Mesenchymal stem cell (in vitro differentiated cells and primary cell): ENCODE results near the gene NAP1L1.
A peak's percentile ranks its signal among the peaks of the same experiment; 100 is the strongest.

Experiments used
- DNase-seq: peaks from one replicate; pipeline ENCODE4 v3.0.0-alpha.2; 2013
- H2AFZ ChIP-seq: one replicate; pipeline ENCODE4 v1.6.1; 2013; ENCODE audit warnings: low read depth, mild to moderate bottlenecking, control low read depth, inconsistent platforms, low read length, moderate library complexity
- H2AK5ac ChIP-seq: 2 replicates; pipeline ENCODE4 v1.6.1; 2013; ENCODE audit warnings: low read length, moderate library complexity, mild to moderate bottlenecking, inconsistent platforms; ENCODE audit not compliant: severe bottlenecking
- H2BK120ac ChIP-seq: one replicate; pipeline ENCODE4 v1.6.1; 2013; ENCODE audit warnings: low read depth, mild to moderate bottlenecking, inconsistent platforms, low read length, moderate library complexity
- H2BK12ac ChIP-seq, 2 experiments: one replicate each; pipeline ENCODE4 v1.6.1; 2013; ENCODE audit warnings: inconsistent platforms in 2 of 2, low read length in 2 of 2, mild to moderate bottlenecking in 2 of 2, moderate library complexity in 2 of 2, control low read depth in 1 of 2
- H2BK15ac ChIP-seq: one replicate; pipeline ENCODE4 v1.6.1; 2013; ENCODE audit warnings: mild to moderate bottlenecking, low read depth, inconsistent platforms; ENCODE audit not compliant: poor library complexity, severe bottlenecking
- H2BK5ac ChIP-seq: 2 replicates; pipeline ENCODE4 v1.6.1; 2013; ENCODE audit warnings: low read depth, mild to moderate bottlenecking, low read length, control low read depth, inconsistent platforms; ENCODE audit not compliant: poor library complexity, severe bottlenecking
- H3K14ac ChIP-seq, 2 experiments: one replicate each; pipeline ENCODE4 v1.6.1; 2013; ENCODE audit warnings: inconsistent platforms in 2 of 2, low read length in 2 of 2, control low read depth in 1 of 2, mild to moderate bottlenecking in 1 of 2, moderate library complexity in 1 of 2
- H3K18ac ChIP-seq, 2 experiments: one replicate each; pipeline ENCODE4 v1.6.1; 2013; ENCODE audit warnings: inconsistent platforms in 2 of 2, low read length in 2 of 2, control low read depth in 1 of 2, low read depth in 1 of 2, mild to moderate bottlenecking in 1 of 2
- H3K23ac ChIP-seq, 2 experiments: one replicate each; pipeline ENCODE4 v1.6.1; 2013; ENCODE audit warnings: inconsistent platforms in 2 of 2, low read length in 2 of 2, mild to moderate bottlenecking in 2 of 2, moderate library complexity in 2 of 2, control low read depth in 1 of 2
- H3K27ac ChIP-seq: 2 replicates; pipeline ENCODE4 v1.5.1; 2013; ENCODE audit warnings: mild to moderate bottlenecking, moderate library complexity, low read length, control low read depth, inconsistent platforms; ENCODE audit not compliant: poor library complexity, severe bottlenecking
- H3K27me3 ChIP-seq, 2 experiments: 2 replicates each; pipeline versions ENCODE4 v1.6.1 to v1.7.0; 2013; ENCODE audit warnings: low read length in 2 of 2, mild to moderate bottlenecking in 2 of 2, moderate library complexity in 2 of 2, control low read depth in 1 of 2, inconsistent platforms in 1 of 2; ENCODE audit not compliant: control insufficient read depth in 1 of 2, insufficient read depth in 1 of 2
- H3K36me3 ChIP-seq, 2 experiments: 2 replicates each; pipeline versions ENCODE4 v1.6.1 to v1.7.0; 2013; ENCODE audit warnings: low read length in 2 of 2, control low read depth in 1 of 2, inconsistent platforms in 1 of 2, low read depth in 1 of 2, mild to moderate bottlenecking in 1 of 2; ENCODE audit not compliant: insufficient read depth in 2 of 2, control insufficient read depth in 1 of 2
- H3K4ac ChIP-seq, 2 experiments: one replicate each; pipeline ENCODE4 v1.6.1; 2013; ENCODE audit warnings: inconsistent platforms in 2 of 2, low read length in 2 of 2, mild to moderate bottlenecking in 2 of 2, moderate library complexity in 2 of 2, control low read depth in 1 of 2, low read depth in 1 of 2
- H3K4me1 ChIP-seq: 2 replicates; pipeline ENCODE4 v1.6.1; 2013; ENCODE audit warnings: low read depth, low read length, control low read depth; ENCODE audit not compliant: control insufficient read depth, insufficient read depth
- H3K4me2 ChIP-seq: 2 replicates; pipeline ENCODE4 v1.6.1; 2013; ENCODE audit warnings: low read length, mild to moderate bottlenecking, inconsistent platforms; ENCODE audit not compliant: poor library complexity, severe bottlenecking
- H3K4me3 ChIP-seq, 2 experiments: 2 replicates each; pipeline versions ENCODE4 v1.5.1 to v1.7.0; 2013; ENCODE audit warnings: low read length in 2 of 2, mild to moderate bottlenecking in 2 of 2, control low read depth in 1 of 2, low read depth in 1 of 2; ENCODE audit not compliant: insufficient read depth in 1 of 2
- H3K79me1 ChIP-seq: replicated peaks from 2 replicates; pipeline ENCODE4 v1.6.1; 2013; ENCODE audit warnings: mild to moderate bottlenecking, control low read depth, low read length, inconsistent platforms; ENCODE audit not compliant: poor library complexity, severe bottlenecking
- H3K9ac ChIP-seq: 2 replicates; pipeline ENCODE4 v1.7.0; 2013; ENCODE audit warnings: mild to moderate bottlenecking, low read length, moderate library complexity
- H3K9me3 ChIP-seq: 2 replicates; pipeline ENCODE4 v1.7.0; 2013; ENCODE audit warnings: mild to moderate bottlenecking, low read length; ENCODE audit not compliant: control insufficient read depth
- H4K8ac ChIP-seq: one replicate; pipeline ENCODE4 v1.6.1; 2013; ENCODE audit warnings: inconsistent platforms, mild to moderate bottlenecking, low read length, moderate library complexity
- H4K91ac ChIP-seq: one replicate; pipeline ENCODE4 v1.6.1; 2013; ENCODE audit warnings: mild to moderate bottlenecking, low read length, inconsistent platforms
- WGBS: methylation state at CpG from one replicate; pipeline ENCODE4 v1.1.7; 2013; ENCODE audit warnings: mixed read lengths; 5-methylcytosine and 5-hydroxymethylcytosine counted together

The NAP1L1 gene

DNA sequence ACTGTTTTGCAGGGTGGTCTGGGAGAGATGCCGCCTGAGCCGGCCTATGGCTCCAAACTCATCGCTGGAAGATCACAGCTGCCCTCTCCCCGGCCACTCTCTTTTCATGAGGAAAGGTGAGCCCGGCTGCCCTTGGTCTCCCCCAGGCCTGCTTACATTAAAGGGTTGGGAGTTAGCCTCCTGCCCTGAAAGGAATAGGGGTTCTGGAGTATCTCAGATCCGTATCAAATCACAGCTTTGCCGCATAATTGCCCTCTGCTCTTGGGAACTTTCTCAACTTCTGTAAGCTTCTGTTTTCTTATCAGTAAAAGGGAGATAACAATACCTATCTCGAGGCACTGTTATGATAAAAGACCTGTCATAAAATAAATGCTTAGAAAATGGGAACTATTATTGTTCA is 70.5 kb downstream of the NAP1L1 start:
- Histone ChIP-seq H2BK5ac (no peak overlapping the region), H3K36me3 (no peaks in the 10 kb centered on the region), H3K79me1 (peaks cover 2% of the 10 kb centered on the region), H3K4me2 (no peak overlapping the region), H3K14ac (no peak overlapping the region), H3K4me3 (no peak overlapping the region), H3K27me3 (no peaks in the 10 kb centered on the region), H3K4ac (peak overlapping the region in 1 of 2 experiments; percentile 68), H3K27ac (no peak overlapping the region), H3K9me3 (no peaks in the 10 kb centered on the region), H2BK15ac (peak overlapping the region; percentile 19), H3K23ac (no peak overlapping the region), H2BK12ac (peak overlapping the region; percentile 44 to 80), H2AK5ac (peak overlapping the region; percentile 51), H2AFZ (no peak overlapping the region), H4K91ac (no peak overlapping the region), H3K9ac (no peak overlapping the region), H3K4me1 (peaks cover 8% of the 10 kb centered on the region), H2BK120ac (no peak overlapping the region), H3K18ac (peak overlapping the region in 1 of 2 experiments; percentile 50), H4K8ac (no peak overlapping the region)
- 79% methylated on average over 5 of the region's 8 CpGs for WGBS
- no peak for DNase-seq

GRCh38 chr12:76013603-76014002 is 70.9 kb downstream of the NAP1L1 start:
- 96% methylated on average over 4 of the region's 4 CpGs for WGBS

DNA sequence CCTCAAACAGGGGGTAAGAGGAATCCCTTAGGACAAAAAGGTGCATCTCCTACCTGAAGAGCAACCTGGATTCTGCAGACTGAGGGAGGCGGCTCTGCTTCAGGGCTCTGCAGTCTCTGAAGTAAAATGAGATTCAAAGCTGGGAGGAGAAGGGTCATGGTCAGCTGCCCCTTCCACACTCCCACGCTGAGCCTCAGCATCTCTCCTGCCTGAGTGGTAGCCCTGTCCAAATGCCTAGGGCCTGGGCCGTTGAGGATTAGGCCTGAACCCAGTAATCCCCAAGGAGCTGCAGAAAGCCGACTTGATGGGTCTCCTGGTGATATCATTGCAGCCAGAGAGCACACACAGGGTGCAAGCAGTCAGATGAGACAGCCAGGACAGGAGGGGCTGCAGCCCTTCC is 71.8 kb downstream of the NAP1L1 start:
- H2BK15ac ChIP-seq: no peak overlapping the region
- no peak overlapping the region for H2BK120ac ChIP-seq
- peak overlapping the region in 1 of 2 experiments; percentile 12 for H2BK12ac ChIP-seq
- H3K14ac ChIP-seq: no peak overlapping the region
- no peak overlapping the region for H3K18ac ChIP-seq
- no peak overlapping the region for H3K4ac ChIP-seq
- H3K4me3 ChIP-seq: no peak overlapping the region
- no peak overlapping the region for H4K91ac ChIP-seq
- H3K23ac ChIP-seq: no peak overlapping the region
- WGBS: 99% methylated on average over 4 of the region's 4 CpGs
- no peak overlapping the region for H2BK5ac ChIP-seq
- no peak overlapping the region for H3K4me2 ChIP-seq
- DNase-seq: no peak
- no peak overlapping the region for H3K27ac ChIP-seq
- peaks cover 2% of the 10 kb centered on the region for H3K79me1 ChIP-seq
- H3K4me1 ChIP-seq: peaks cover 5% of the 10 kb centered on the region
- no peaks in the 10 kb centered on the region for H3K36me3 ChIP-seq
- no peak overlapping the region for H4K8ac ChIP-seq
- no peaks in the 10 kb centered on the region for H3K27me3 ChIP-seq
- H2AK5ac ChIP-seq: no peak overlapping the region
- H2AFZ ChIP-seq: no peak overlapping the region
- H3K9ac ChIP-seq: no peak overlapping the region
- no peaks in the 10 kb centered on the region for H3K9me3 ChIP-seq

More at GRCh38 chr12:76013603-76014002, 70.9 kb downstream of the NAP1L1 start:
- H3K27me3 ChIP-seq: no peaks in the 10 kb centered on the region
- H2BK12ac ChIP-seq: peak overlapping the region; percentile 21 to 44
- no peak overlapping the region for H3K9ac ChIP-seq
- H3K4me1 ChIP-seq: peaks cover 8% of the 10 kb centered on the region
- no peak overlapping the region for H3K27ac ChIP-seq
- no peak overlapping the region for H3K4me2 ChIP-seq
- H3K9me3 ChIP-seq: no peaks in the 10 kb centered on the region
- H3K36me3 ChIP-seq: no peaks in the 10 kb centered on the region
- H2AK5ac ChIP-seq: no peak overlapping the region
- DNase-seq: no peak
- no peak overlapping the region for H3K18ac ChIP-seq
- H3K4me3 ChIP-seq: no peak overlapping the region
- peak overlapping the region; percentile 19 for H2BK15ac ChIP-seq
- no peak overlapping the region for H2AFZ ChIP-seq
- no peak overlapping the region for H4K8ac ChIP-seq
- H3K14ac ChIP-seq: no peak overlapping the region
- no peak overlapping the region for H3K4ac ChIP-seq
- no peak overlapping the region for H2BK5ac ChIP-seq
- peaks cover 2% of the 10 kb centered on the region for H3K79me1 ChIP-seq
- H4K91ac ChIP-seq: no peak overlapping the region
- no peak overlapping the region for H3K23ac ChIP-seq
- no peak overlapping the region for H2BK120ac ChIP-seq

GRCh38 chr12:76010732-76011458 is 73.6 kb downstream of the NAP1L1 start:
- Histone ChIP-seq H4K8ac (peak overlapping the region; percentile 21), H3K23ac (no peak overlapping the region), H2AFZ (peak overlapping the region; percentile 18), H3K27ac (no peak overlapping the region), H3K4ac (peak overlapping the region in 1 of 2 experiments; percentile 24), H3K18ac (peak overlapping the region; percentile 26 to 29), H3K36me3 (no peaks in the 10 kb centered on the region), H3K4me1 (peaks cover 6% of the 10 kb centered on the region), H3K79me1 (no peaks in the 10 kb centered on the region), H4K91ac (peak overlapping the region; percentile 54), H2BK120ac (peak overlapping the region; percentile 86), H2AK5ac (peak overlapping the region; percentile 63), H2BK12ac (peak overlapping the region; percentile 94 to 98), H3K4me3 (no peak overlapping the region), H3K4me2 (no peak overlapping the region), H2BK15ac (no peak overlapping the region), H3K14ac (no peak overlapping the region), H3K27me3 (no peaks in the 10 kb centered on the region), H3K9me3 (no peaks in the 10 kb centered on the region), H2BK5ac (no peak overlapping the region), H3K9ac (peak overlapping the region; percentile 51)
- 60% methylated on average over 6 of the region's 6 CpGs for WGBS
- peak; percentile 73 for DNase-seq
